HepG2 (cell line): ENCODE results near the gene PARP3. TPM values are rescaled to one million over a fixed set of nuclear protein-coding genes. Genes with fewer than 3 reads are reported as not detected.

Experiments
- ATM ChIP-seq: fragments of 450-650 bp; IDR thresholded peaks from 2 replicates; pipeline ENCODE4 v1.7.1; 2017; ENCODE audit warnings: mild to moderate bottlenecking, borderline replicate concordance
- BCL6 ChIP-seq: IDR thresholded peaks from 2 replicates; pipeline ENCODE4 v1.6.1; 2016; ENCODE audit warnings: missing genetic modification reagents, missing compliant biosample characterization
- CREM ChIP-seq, 2 experiments: sonication (generic) in 1 of 2; formaldehyde crosslinking in 1 of 2; IDR thresholded peaks; 2 replicates each; pipeline versions ENCODE4 v1.4.0 to v1.6.1; 2016 to 2020; ENCODE audit warnings: antibody characterized with exemption in 1 of 2, mild to moderate bottlenecking in 1 of 2, missing genetic modification reagents in 1 of 2
- FOXK2 ChIP-seq: fragments of 450-650 bp; IDR thresholded peaks from 2 replicates; pipeline ENCODE4 v1.6.1; 2016
- GATA4 ChIP-seq: sonication (generic); IDR thresholded peaks from 2 replicates; pipeline ENCODE4 v1.6.1; 2016; ENCODE audit warnings: antibody characterized with exemption, low read depth, borderline replicate concordance
- HHEX ChIP-seq: IDR thresholded peaks from 2 replicates; pipeline ENCODE4 v1.6.1; 2016; ENCODE audit warnings: control low read depth
- JUND ChIP-seq: sonication (generic); formaldehyde crosslinking; IDR thresholded peaks from 2 replicates; pipeline ENCODE4 v1.8.0; 2022; ENCODE audit warnings: mild to moderate bottlenecking, missing genetic modification reagents
- KAT8 ChIP-seq: IDR thresholded peaks from 2 replicates; pipeline ENCODE4 v1.6.1; 2016; ENCODE audit warnings: missing genetic modification reagents, missing compliant biosample characterization
- KDM5B ChIP-seq: sonication (generic); formaldehyde crosslinking; IDR thresholded peaks from 2 replicates; pipeline ENCODE4 v1.4.0; 2020; ENCODE audit warnings: missing genetic modification reagents, mild to moderate bottlenecking, borderline replicate concordance
- MED8 ChIP-seq: sonication (generic); formaldehyde crosslinking; IDR thresholded peaks from 2 replicates; pipeline ENCODE4 v1.8.1; 2023; ENCODE audit warnings: mild to moderate bottlenecking, missing genetic modification reagents; ENCODE audit not compliant: insufficient replicate concordance
- MEIS1 ChIP-seq: sonication (generic); formaldehyde crosslinking; IDR thresholded peaks from 2 replicates; pipeline ENCODE4 v1.9.0; 2021; ENCODE audit warnings: mild to moderate bottlenecking, missing genetic modification reagents, moderate library complexity, borderline replicate concordance
- MLLT10 ChIP-seq: sonication (generic); formaldehyde crosslinking; IDR thresholded peaks from 2 replicates; pipeline ENCODE4 v1.4.0; 2020; ENCODE audit warnings: missing genetic modification reagents
- PLRG1 ChIP-seq: fragments of 450-650 bp; conservative IDR thresholded peaks from 2 replicates; pipeline ENCODE4 v1.6.1; 2016
- REPIN1 ChIP-seq: sonication (generic); formaldehyde crosslinking; IDR thresholded peaks from 2 replicates; pipeline ENCODE4 v1.8.0; 2022; ENCODE audit warnings: missing genetic modification reagents, low read depth, mild to moderate bottlenecking, borderline replicate concordance
- SKI ChIP-seq: fragments of 450-650 bp; IDR thresholded peaks from one replicate; pipeline ENCODE4 v1.6.1; 2018; ENCODE audit warnings: mild to moderate bottlenecking; ENCODE audit not compliant: partially characterized antibody
- SP140L ChIP-seq: sonication (generic); formaldehyde crosslinking; IDR thresholded peaks from 2 replicates; pipeline ENCODE4 v1.4.0; 2020; ENCODE audit warnings: missing genetic modification reagents, borderline replicate concordance
- SRY ChIP-seq: sonication (generic); formaldehyde crosslinking; IDR thresholded peaks from 2 replicates; pipeline ENCODE4 v1.8.0; 2022; ENCODE audit warnings: mild to moderate bottlenecking, missing genetic modification reagents
- TARDBP ChIP-seq: sonication (generic); formaldehyde crosslinking; IDR thresholded peaks from 2 replicates; pipeline ENCODE4 v1.8.0; 2022; ENCODE audit warnings: mild to moderate bottlenecking, missing genetic modification reagents
- ZC3H4 ChIP-seq: sonication (generic); formaldehyde crosslinking; IDR thresholded peaks from 2 replicates; pipeline ENCODE4 v1.4.0; 2020; ENCODE audit warnings: missing genetic modification reagents, borderline replicate concordance
- ZFP36L1 ChIP-seq: sonication (generic); formaldehyde crosslinking; IDR thresholded peaks from 2 replicates; pipeline ENCODE4 v1.8.0; 2022; ENCODE audit warnings: mild to moderate bottlenecking, missing genetic modification reagents, moderate library complexity
- ZFX ChIP-seq: sonication (generic); formaldehyde crosslinking; IDR thresholded peaks from 2 replicates; pipeline ENCODE4 v1.4.0; 2020; ENCODE audit warnings: mild to moderate bottlenecking, low read depth, missing genetic modification reagents, moderate library complexity
- ZNF143 ChIP-seq: sonication (generic); formaldehyde crosslinking; IDR thresholded peaks from 2 replicates; pipeline ENCODE4 v1.4.0; 2020; ENCODE audit warnings: missing genetic modification reagents
- ZNF7 ChIP-seq: IDR thresholded peaks from 2 replicates; pipeline ENCODE4 v1.6.1; 2016; ENCODE audit warnings: missing biosample characterization, missing genetic modification reagents
- ZNF788 ChIP-seq: sonication (generic); formaldehyde crosslinking; IDR thresholded peaks from 2 replicates; pipeline ENCODE4 v1.5.0; 2020; ENCODE audit warnings: mild to moderate bottlenecking, missing genetic modification reagents, borderline replicate concordance
- polyA plus RNA-seq, 8 experiments: library from polyadenylated mRNA; depleted of rRNA in 3 of 8; stranded (reverse) in 7 of 8; unstranded in 1 of 8; fragments of >200 nt; fragmentation: Illumina TruSeq in 4 of 8; extraction: Trizol in 4 of 8; gene quantifications; 2 replicates each; pipeline versions ENCODE4 v1.2.1 to v1.2.3, GENCODE V29; 2011 to 2016; ENCODE audit warnings: low read depth in 4 of 8, missing spikeins in 1 of 8, mixed read lengths in 1 of 8; ENCODE audit not compliant: insufficient read depth in 1 of 8
- total RNA-seq, 5 experiments: library from RNA; depleted of rRNA; stranded (reverse); fragments of >200 nt; fragmentation: Illumina TruSeq; extraction: Trizol; gene quantifications; 2 replicates each; pipeline ENCODE4 v1.2.3, GENCODE V29; 2016; ENCODE audit warnings: low read depth in 1 of 5
- TF ChIP-seq, protein P1 (sequence below): sonication (generic); formaldehyde crosslinking; IDR thresholded peaks from 2 replicates; pipeline ENCODE4 v1.4.0; 2020; ENCODE audit warnings: mild to moderate bottlenecking, missing genetic modification reagents
- TF ChIP-seq, protein P2 (sequence below): sonication (generic); formaldehyde crosslinking; IDR thresholded peaks from 2 replicates; pipeline ENCODE4 v1.5.0; 2020; ENCODE audit warnings: mild to moderate bottlenecking, missing genetic modification reagents
- TF ChIP-seq, protein P3 (sequence below): sonication (generic); formaldehyde crosslinking; IDR thresholded peaks from 2 replicates; pipeline ENCODE4 v1.5.0; 2020; ENCODE audit warnings: mild to moderate bottlenecking, low read depth, missing genetic modification reagents, borderline replicate concordance

Gene PARP3
- total and polyA plus RNA-seq, 2 of the 13 experiments (the other 11 are each of a cell fraction or from before 2014, with no cell fraction given): 11.2 to 21.5 TPM

DNA sequence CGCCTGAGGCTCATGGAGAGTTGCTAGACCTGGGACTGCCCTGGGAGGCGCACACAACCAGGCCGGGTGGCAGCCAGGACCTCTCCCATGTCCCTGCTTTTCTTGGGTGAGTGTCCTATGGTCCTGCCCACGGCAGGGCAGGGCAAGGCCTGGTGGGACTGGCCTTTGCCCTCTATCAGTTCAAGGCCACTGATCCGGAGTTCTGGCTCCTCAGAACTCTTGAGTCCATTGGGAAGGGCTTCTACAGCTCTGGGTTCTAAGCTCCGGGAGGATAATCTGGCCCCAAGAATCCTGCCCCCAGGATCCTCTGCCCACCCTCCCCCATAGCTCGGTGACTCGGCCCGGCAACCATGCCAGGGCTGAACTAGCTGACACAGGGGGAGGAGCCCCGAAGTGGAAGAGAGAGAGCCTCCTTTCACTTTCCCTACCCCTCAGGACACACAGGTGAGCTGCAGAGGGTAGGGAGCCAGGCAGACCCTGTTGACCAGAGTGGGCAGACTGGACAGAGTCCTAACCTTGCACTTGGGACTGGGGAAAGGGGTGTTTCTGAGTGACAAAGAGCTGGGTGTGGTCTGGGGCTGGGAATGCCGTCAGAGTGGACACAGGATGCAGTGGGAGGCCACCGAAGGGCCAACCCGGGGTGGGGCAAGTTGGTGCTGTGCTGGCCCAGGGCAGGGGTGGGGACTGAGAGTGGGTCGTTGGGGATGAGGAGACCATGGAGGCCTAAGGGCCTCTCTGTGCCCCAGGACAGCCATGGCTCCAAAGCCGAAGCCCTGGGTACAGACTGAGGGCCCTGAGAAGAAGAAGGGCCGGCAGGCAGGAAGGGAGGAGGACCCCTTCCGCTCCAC lies 664 bp downstream of the PARP3 start (continued):
- no peak for TF ChIP-seq JUND (CRISPR knock-in tag)
- no peak for TF ChIP-seq MED8 (CRISPR knock-in tag)
- TF ChIP-seq, protein P1, sequence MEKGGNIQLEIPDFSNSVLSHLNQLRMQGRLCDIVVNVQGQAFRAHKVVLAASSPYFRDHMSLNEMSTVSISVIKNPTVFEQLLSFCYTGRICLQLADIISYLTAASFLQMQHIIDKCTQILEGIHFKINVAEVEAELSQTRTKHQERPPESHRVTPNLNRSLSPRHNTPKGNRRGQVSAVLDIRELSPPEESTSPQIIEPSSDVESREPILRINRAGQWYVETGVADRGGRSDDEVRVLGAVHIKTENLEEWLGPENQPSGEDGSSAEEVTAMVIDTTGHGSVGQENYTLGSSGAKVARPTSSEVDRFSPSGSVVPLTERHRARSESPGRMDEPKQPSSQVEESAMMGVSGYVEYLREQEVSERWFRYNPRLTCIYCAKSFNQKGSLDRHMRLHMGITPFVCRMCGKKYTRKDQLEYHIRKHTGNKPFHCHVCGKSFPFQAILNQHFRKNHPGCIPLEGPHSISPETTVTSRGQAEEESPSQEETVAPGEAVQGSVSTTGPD (CRISPR knock-in tag): no peak
- no peak for TF ChIP-seq CREM (IDR thresholded peaks at IDR 0.05)
- no peak for TF ChIP-seq CREM (CRISPR knock-in tag; IDR thresholded peaks at IDR 0.05)
- TF ChIP-seq TARDBP (CRISPR knock-in tag): peak; percentile 39; the same call in 1 of the 2 replicates
- TF ChIP-seq MEIS1 (CRISPR knock-in tag): 0 out of 2 replicates have a peak, but pooled peaks have one; percentile 4
- TF ChIP-seq ATM: no peak
- no peak for TF ChIP-seq PLRG1
- TF ChIP-seq FOXK2: 0 out of 2 replicates have a peak, but pooled peaks have one; percentile 23
- no peak for TF ChIP-seq REPIN1 (CRISPR knock-in tag)
- TF ChIP-seq, protein P2, sequence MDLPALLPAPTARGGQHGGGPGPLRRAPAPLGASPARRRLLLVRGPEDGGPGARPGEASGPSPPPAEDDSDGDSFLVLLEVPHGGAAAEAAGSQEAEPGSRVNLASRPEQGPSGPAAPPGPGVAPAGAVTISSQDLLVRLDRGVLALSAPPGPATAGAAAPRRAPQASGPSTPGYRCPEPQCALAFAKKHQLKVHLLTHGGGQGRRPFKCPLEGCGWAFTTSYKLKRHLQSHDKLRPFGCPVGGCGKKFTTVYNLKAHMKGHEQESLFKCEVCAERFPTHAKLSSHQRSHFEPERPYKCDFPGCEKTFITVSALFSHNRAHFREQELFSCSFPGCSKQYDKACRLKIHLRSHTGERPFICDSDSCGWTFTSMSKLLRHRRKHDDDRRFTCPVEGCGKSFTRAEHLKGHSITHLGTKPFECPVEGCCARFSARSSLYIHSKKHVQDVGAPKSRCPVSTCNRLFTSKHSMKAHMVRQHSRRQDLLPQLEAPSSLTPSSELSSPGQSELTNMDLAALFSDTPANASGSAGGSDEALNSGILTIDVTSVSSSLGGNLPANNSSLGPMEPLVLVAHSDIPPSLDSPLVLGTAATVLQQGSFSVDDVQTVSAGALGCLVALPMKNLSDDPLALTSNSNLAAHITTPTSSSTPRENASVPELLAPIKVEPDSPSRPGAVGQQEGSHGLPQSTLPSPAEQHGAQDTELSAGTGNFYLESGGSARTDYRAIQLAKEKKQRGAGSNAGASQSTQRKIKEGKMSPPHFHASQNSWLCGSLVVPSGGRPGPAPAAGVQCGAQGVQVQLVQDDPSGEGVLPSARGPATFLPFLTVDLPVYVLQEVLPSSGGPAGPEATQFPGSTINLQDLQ (CRISPR knock-in tag): no peak; the same call in 1 of the 2 replicates
- no peak; the same call in 1 of the 2 replicates for TF ChIP-seq ZNF788
- TF ChIP-seq ZNF7 (CRISPR knock-in tag): no peak
- TF ChIP-seq KAT8 (CRISPR knock-in tag): no peak
- TF ChIP-seq, protein P3, sequence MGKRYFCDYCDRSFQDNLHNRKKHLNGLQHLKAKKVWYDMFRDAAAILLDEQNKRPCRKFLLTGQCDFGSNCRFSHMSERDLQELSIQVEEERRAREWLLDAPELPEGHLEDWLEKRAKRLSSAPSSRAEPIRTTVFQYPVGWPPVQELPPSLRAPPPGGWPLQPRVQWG (CRISPR knock-in tag): no peak
- peak; percentile 70 for TF ChIP-seq SKI
- peak; percentile 18; the same call in 1 of the 2 replicates for TF ChIP-seq BCL6 (CRISPR knock-in tag)
- no peak for TF ChIP-seq ZFP36L1 (CRISPR knock-in tag)
- no peak; the same call in 1 of the 2 replicates for TF ChIP-seq SRY
- no peak for TF ChIP-seq GATA4
- TF ChIP-seq SP140L (CRISPR knock-in tag): no peak
- no peak for TF ChIP-seq HHEX (CRISPR knock-in tag)
- TF ChIP-seq ZNF143: 0 out of 2 replicates have a peak, but pooled peaks have one; percentile 14
- TF ChIP-seq KDM5B (CRISPR knock-in tag): no peak
- TF ChIP-seq MLLT10 (CRISPR knock-in tag): no peak
- peak; percentile 62; the same call in 1 of the 2 replicates for TF ChIP-seq ZC3H4 (CRISPR knock-in tag)
- TF ChIP-seq ZFX (CRISPR knock-in tag): peak; percentile 56
